HEK293T (cell line): ENCODE measurements around the gene MGAT5B.

ENCODE experiments used
- CTCF ChIA-PET: fragments of 350-600 bp; formaldehyde crosslinking; extraction: SDS; loops from one replicate; lab custom pipeline; 2021; ENCODE audit warnings: antibody characterized with exemption, inconsistent platforms; lab: Yijun Ruan, JAX
- POLR2A ChIA-PET: fragments of 350-600 bp; formaldehyde crosslinking; extraction: SDS; loops from one replicate; lab custom pipeline; 2020; ENCODE audit warnings: antibody characterized with exemption, inconsistent platforms; lab: Yijun Ruan, JAX
- DNase-seq: peaks from one replicate; pipeline ENCODE4 v3.0.0; 2012; ENCODE audit warnings: mixed read lengths; ENCODE audit errors: extremely low spot score
- ARNT ChIP-seq: fragments of 450-650 bp; IDR thresholded peaks from 2 replicates; pipeline ENCODE4 v1.6.1; 2017; ENCODE audit warnings: mild to moderate bottlenecking
- BHLHE40 ChIP-seq: fragments of 450-650 bp; IDR thresholded peaks from 2 replicates; pipeline ENCODE4 v1.6.1; 2016; ENCODE audit warnings: mild to moderate bottlenecking, moderate library complexity, borderline replicate concordance
- CTBP1 ChIP-seq: fragments of 450-650 bp; IDR thresholded peaks from 2 replicates; pipeline ENCODE4 v1.6.1; 2016; ENCODE audit warnings: borderline replicate concordance
- ELF4 ChIP-seq: fragments of 450-650 bp; IDR thresholded peaks from 2 replicates; pipeline ENCODE4 v1.6.1; 2017; ENCODE audit warnings: antibody characterized with exemption
- FOXA1 ChIP-seq: fragments of 450-650 bp; IDR thresholded peaks from 2 replicates; pipeline ENCODE4 v1.6.1; 2016; ENCODE audit warnings: mild to moderate bottlenecking
- FOXK2 ChIP-seq: fragments of 450-650 bp; IDR thresholded peaks from 2 replicates; pipeline ENCODE4 v1.6.1; 2016; ENCODE audit warnings: mild to moderate bottlenecking
- FOXM1 ChIP-seq: fragments of 450-650 bp; IDR thresholded peaks from 2 replicates; pipeline ENCODE4 v1.6.1; 2017; ENCODE audit warnings: mild to moderate bottlenecking, borderline replicate concordance
- HDGF ChIP-seq: fragments of 450-650 bp; IDR thresholded peaks from 2 replicates; pipeline ENCODE4 v1.6.1; 2017; ENCODE audit warnings: antibody characterized with exemption, borderline replicate concordance
- L3MBTL2 ChIP-seq: fragments of 450-650 bp; conservative IDR thresholded peaks from 2 replicates; pipeline ENCODE4 v1.6.1; 2016; ENCODE audit warnings: mild to moderate bottlenecking
- LEF1 ChIP-seq: fragments of 450-650 bp; IDR thresholded peaks from 2 replicates; pipeline ENCODE4 v1.6.1; 2017; ENCODE audit warnings: mild to moderate bottlenecking, borderline replicate concordance
- NFRKB ChIP-seq: fragments of 450-650 bp; IDR thresholded peaks from 2 replicates; pipeline ENCODE4 v1.6.1; 2016; ENCODE audit warnings: mild to moderate bottlenecking, moderate library complexity
- SP1 ChIP-seq: fragments of 450-650 bp; IDR thresholded peaks from 2 replicates; pipeline ENCODE4 v1.6.1; 2017
- SUZ12 ChIP-seq: fragments of 450-650 bp; IDR thresholded peaks from 2 replicates; pipeline ENCODE4 v1.6.1; 2016; ENCODE audit warnings: mild to moderate bottlenecking
- TARDBP ChIP-seq: fragments of 450-650 bp; IDR thresholded peaks from 2 replicates; pipeline ENCODE4 v1.6.1; 2016
- ZNF384 ChIP-seq: fragments of 450-650 bp; IDR thresholded peaks from 2 replicates; pipeline ENCODE4 v1.6.1; 2016
- TF ChIP-seq, protein P1 (sequence below): fragments of 450-650 bp; IDR thresholded peaks from 2 replicates; pipeline ENCODE4 v1.6.1; 2016

The MGAT5B gene

GRCh38 chr17:76900723-76901122, 32.5 kb downstream of the MGAT5B start:
- DNase-seq: no peak
- CTCF ChIA-PET: interaction anchor here (0.7 kb wide), 1 partner anchor 103 kb away, joined by 3 read pairs; no protein-coding TSS in a partner anchor
- no peak for TF ChIP-seq ELF4
- TF ChIP-seq SP1: no peak
- no peak for TF ChIP-seq TARDBP
- POLR2A ChIA-PET: no interaction called here

DNA sequence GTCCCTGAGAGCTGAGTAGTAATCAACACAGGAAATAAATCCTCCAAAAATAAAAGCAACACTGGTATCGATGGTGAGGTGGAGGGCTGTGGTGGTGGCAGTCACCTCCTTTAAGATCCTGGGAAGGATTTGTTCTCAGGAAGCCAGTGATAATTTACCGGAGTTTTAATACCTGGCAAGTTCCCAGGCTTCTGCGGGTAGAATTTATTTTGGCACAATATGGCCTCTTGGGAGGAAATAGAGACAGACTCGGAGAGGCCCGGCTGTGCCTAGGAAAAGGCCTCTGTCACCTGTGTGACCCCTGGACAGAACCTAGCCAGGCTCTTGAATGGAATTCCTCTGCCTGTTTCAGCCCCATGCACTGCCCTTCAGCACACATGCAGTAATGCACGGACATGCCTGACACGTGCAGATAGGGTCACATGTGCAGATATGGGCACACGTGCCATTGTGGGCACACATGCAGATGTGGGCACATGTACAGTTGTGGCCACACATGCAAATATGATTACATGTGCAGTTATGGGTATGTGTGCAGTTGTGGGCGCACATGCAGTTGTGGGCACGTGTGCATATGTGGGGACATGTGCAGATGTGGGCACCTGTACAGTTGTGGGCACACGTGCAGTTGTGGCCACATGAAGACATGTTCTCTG, 33.5 kb downstream of the MGAT5B start:
- TF ChIP-seq L3MBTL2 (no peak), ARNT (no peak), SUZ12 (no peak), TARDBP (no peak), FOXM1 (no peak)
- TF ChIP-seq, protein P1, sequence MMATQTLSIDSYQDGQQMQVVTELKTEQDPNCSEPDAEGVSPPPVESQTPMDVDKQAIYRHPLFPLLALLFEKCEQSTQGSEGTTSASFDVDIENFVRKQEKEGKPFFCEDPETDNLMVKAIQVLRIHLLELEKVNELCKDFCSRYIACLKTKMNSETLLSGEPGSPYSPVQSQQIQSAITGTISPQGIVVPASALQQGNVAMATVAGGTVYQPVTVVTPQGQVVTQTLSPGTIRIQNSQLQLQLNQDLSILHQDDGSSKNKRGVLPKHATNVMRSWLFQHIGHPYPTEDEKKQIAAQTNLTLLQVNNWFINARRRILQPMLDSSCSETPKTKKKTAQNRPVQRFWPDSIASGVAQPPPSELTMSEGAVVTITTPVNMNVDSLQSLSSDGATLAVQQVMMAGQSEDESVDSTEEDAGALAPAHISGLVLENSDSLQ: no peak
- ChIA-PET POLR2A (no interaction called here), CTCF (no interaction called here)
- no peak for DNase-seq

DNA sequence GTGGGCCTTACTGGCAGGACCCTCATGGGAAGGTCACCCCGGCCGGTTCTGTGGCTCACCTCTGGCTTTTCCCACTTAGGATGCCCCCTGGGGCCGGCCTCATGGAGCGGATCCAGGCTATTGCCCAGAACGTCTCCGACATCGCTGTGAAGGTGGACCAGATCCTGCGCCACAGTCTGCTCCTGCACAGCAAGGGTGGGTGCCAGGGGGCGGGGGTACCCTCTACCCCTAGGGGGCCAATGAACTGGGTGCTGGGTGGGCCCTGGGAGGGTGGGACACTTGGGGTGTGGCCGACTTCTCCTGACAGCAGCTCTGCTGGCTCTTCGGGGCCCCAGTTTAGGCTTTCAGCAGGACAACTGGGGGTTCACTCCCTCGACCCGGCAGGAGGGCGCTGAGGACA, 34.3 kb downstream of the MGAT5B start:
- no peak for TF ChIP-seq SP1
- no peak for TF ChIP-seq BHLHE40
- TF ChIP-seq FOXA1: no peak
- no peak for TF ChIP-seq ELF4
- no peak for TF ChIP-seq LEF1
- TF ChIP-seq L3MBTL2: no peak
- TF ChIP-seq NFRKB: no peak
- no peak for TF ChIP-seq TARDBP
- TF ChIP-seq CTBP1: no peak
- TF ChIP-seq FOXM1: no peak
- TF ChIP-seq HDGF: no peak
- TF ChIP-seq FOXK2: no peak
- TF ChIP-seq ZNF384: no peak
- TF ChIP-seq ARNT: no peak
- TF ChIP-seq, protein P1: no peak
- TF ChIP-seq SUZ12: no peak
- ChIA-PET CTCF (no interaction called here), POLR2A (no interaction called here)
- no peak for DNase-seq

- POLR2A ChIA-PET: no interaction called here
- CTCF ChIA-PET: no interaction called here
- no peak for DNase-seq
- TF ChIP-seq TARDBP (no peak), FOXA1 (no peak), LEF1 (no peak), FOXM1 (no peak), BHLHE40 (no peak), ZNF384 (no peak), CTBP1 (no peak), L3MBTL2 (no peak), SUZ12 (no peak), ARNT (no peak), FOXK2 (no peak), NFRKB (no peak), SP1 (no peak), ELF4 (no peak), HDGF (no peak)
- TF ChIP-seq, protein P1: no peak
Observed at GRCh38 chr17:76903631-76904030, 35.4 kb downstream of the MGAT5B start.

- TF ChIP-seq FOXA1: no peak
- ChIA-PET POLR2A (no interaction called here), CTCF (no interaction called here)
- no peak for DNase-seq
Observed at GRCh38 chr17:76904116-76904515, 35.9 kb downstream of the MGAT5B start.

DNA sequence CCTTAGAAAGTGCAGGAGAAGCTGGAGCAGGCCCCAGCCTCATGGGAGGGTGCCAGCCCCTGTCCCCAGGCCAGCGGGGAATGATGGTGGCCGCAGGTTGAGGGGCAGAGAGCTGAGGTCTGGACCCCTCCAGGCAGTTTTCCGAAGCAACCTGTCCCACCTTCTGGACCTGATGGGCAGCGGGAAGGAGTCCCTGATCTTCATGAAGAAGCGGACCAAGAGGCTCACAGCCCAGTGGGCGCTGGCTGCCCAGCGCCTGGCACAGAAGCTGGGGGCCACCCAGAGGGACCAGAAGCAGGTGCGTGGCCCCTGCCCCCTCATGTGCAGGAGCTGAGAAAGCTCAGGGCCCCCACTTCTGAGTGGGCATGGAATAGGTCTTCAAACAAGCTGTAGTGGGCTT, 36.8 kb downstream of the MGAT5B start:
- no peak for DNase-seq
- CTCF ChIA-PET: no interaction called here
- POLR2A ChIA-PET: no interaction called here
- TF ChIP-seq HDGF (no peak), FOXM1 (no peak), SP1 (no peak), ELF4 (no peak), ARNT (no peak), TARDBP (no peak), FOXK2 (no peak), L3MBTL2 (no peak), FOXA1 (no peak), BHLHE40 (no peak), CTBP1 (no peak)

DNA sequence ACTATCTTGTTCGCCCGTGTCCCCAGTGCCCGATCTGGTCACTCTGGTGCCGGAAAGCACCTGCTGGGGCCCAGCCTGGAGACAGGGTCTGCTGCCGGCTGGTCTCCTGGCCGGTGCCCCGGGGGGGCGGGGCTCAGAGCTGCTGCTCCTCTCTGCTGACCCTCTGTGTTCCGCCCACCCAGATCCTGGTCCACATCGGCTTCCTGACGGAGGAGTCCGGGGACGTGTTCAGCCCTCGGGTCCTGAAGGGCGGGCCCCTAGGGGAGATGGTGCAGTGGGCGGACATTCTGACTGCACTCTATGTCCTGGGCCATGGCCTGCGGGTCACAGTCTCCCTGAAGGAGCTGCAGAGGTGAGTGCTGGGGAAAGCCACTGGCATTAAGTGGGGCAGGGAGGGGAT, 37.6 kb downstream of the MGAT5B start:
- POLR2A ChIA-PET: no interaction called here
- CTCF ChIA-PET: no interaction called here
- no peak for TF ChIP-seq FOXM1
- no peak for TF ChIP-seq FOXK2
- TF ChIP-seq ARNT: no peak
- no peak for TF ChIP-seq BHLHE40
- no peak for TF ChIP-seq SP1
- no peak for TF ChIP-seq L3MBTL2
- DNase-seq: no peak

DNA sequence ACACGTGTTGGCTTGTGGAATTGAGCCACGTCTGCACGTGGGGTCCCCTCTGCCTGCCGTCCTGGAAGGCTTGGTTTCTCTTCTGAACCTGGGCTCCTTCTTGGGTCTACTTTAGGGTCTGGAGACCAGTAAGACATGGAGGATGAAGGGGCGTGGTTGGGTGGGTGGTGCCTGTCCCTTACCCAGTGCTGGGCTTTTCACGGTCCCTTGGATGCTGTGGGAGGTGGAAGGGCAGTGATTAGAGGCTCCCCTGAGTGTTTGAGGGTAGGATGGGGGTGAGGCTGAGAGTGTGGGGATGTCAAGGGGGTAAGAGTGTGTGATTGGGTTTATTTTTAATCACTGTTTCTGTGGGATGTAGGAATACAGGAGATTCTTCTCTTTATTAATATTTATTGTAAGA, 38.3 kb downstream of the MGAT5B start:
- no peak for TF ChIP-seq NFRKB
- no peak for TF ChIP-seq FOXM1
- TF ChIP-seq CTBP1: no peak
- no peak for TF ChIP-seq ARNT
- TF ChIP-seq, protein P1: no peak
- no peak for TF ChIP-seq SP1
- TF ChIP-seq SUZ12: no peak
- TF ChIP-seq L3MBTL2: no peak
- TF ChIP-seq ZNF384: no peak
- no peak for TF ChIP-seq LEF1
- TF ChIP-seq TARDBP: no peak
- TF ChIP-seq BHLHE40: no peak
- TF ChIP-seq FOXA1: no peak
- TF ChIP-seq ELF4: no peak
- no peak for DNase-seq
- POLR2A ChIA-PET: no interaction called here
- CTCF ChIA-PET: no interaction called here
